ENCODE results near the gene CTLA4. TPM values are rescaled to one million over a fixed set of nuclear protein-coding genes. Genes with fewer than 3 reads are reported as not detected.

Gene CTLA4
- total and polyA plus RNA-seq, 2 experiments from 2014 or later = not detected

- no peak overlapping the region for H3K9ac ChIP-seq
- H3K27ac ChIP-seq = no peak overlapping the region
- H3K79me2 ChIP-seq (ENCODE audit: insufficient read depth) = no peaks in the 10 kb centered on the region
- DNase-seq = no peak
- H3K9me2 ChIP-seq (ENCODE audit: insufficient read depth) = no peaks in the 10 kb centered on the region
- WGBS, 2 experiments (ENCODE audit: low coverage in 1 of 2, low lambda C conversion rate in 2 of 2, missing lambda C conversion rate in 2 of 2) = 86% methylated on average over 6 of the region's 6 CpGs
- H2AFZ ChIP-seq = peak overlapping the region; percentile 93
- H3K4me3 ChIP-seq = no peak overlapping the region
- H3K4me2 ChIP-seq (ENCODE audit: unreplicated experiment) = no peak overlapping the region
- H3F3A ChIP-seq (ENCODE audit: insufficient read depth) = peaks cover 14% of the 10 kb centered on the region
- H3K27me3 ChIP-seq (replicated peaks; ENCODE audit: insufficient read depth) = no peaks in the 10 kb centered on the region
- peaks cover 16% of the 10 kb centered on the region for H3K4me1 ChIP-seq (ENCODE audit: insufficient read depth)
- no peaks in the 10 kb centered on the region for H3K36me3 ChIP-seq (ENCODE audit: low read depth)
- no peak for TF ChIP-seq EZH2phosphoT487 (IDR thresholded peaks at IDR 0.05; ENCODE audit: insufficient read depth, low read depth)
- no peak for TF ChIP-seq EZH2 (IDR thresholded peaks at IDR 0.05; ENCODE audit: insufficient read depth, poor library complexity, severe bottlenecking)
- no peaks in the 10 kb centered on the region for H4K20me1 ChIP-seq (ENCODE audit: insufficient read depth)
- in situ Hi-C loops (cut with MboI) = no loop called here
- no peaks in the 10 kb centered on the region for H3K9me3 ChIP-seq (ENCODE audit: low read depth)
These were observed 40.7 kb downstream of the CTLA4 start for GRCh38 chr2:203908066-203908796.

DNA sequence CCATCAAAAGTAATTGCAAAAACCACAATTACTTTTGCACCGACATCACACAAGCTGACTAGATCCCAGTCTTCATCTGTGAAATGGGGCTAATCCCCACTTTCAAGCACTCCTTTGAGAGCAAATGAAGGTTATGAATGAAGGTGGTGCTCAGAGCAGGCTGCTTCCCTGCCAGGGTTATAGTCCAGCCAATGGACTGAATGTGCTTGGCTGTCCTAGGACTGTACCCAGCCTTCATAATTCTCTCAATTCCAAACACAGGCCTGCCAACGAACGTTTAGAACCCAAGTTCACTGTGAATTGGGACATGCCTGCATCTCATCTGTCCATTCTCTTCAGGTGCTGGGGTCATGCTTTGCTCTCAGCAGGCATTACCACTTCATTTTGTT, 41.2 kb downstream of the CTLA4 start:
- Histone ChIP-seq H3F3A (ENCODE audit: insufficient read depth) (peaks cover 14% of the 10 kb centered on the region), H3K27me3 (replicated peaks; ENCODE audit: insufficient read depth) (no peaks in the 10 kb centered on the region), H4K20me1 (ENCODE audit: insufficient read depth) (no peaks in the 10 kb centered on the region), H3K9ac (peak overlapping the region; percentile 66; the same call in 1 of the 2 replicates), H3K4me2 (ENCODE audit: unreplicated experiment) (peak overlapping the region; percentile 88), H3K27ac (peak overlapping the region; percentile 41), H3K9me2 (ENCODE audit: insufficient read depth) (no peaks in the 10 kb centered on the region), H3K4me1 (ENCODE audit: insufficient read depth) (peaks cover 16% of the 10 kb centered on the region), H2AFZ (peak overlapping the region; percentile 93), H3K79me2 (ENCODE audit: insufficient read depth) (no peaks in the 10 kb centered on the region), H3K9me3 (ENCODE audit: low read depth) (no peaks in the 10 kb centered on the region), H3K36me3 (ENCODE audit: low read depth) (no peaks in the 10 kb centered on the region), H3K4me3 (peak overlapping the region; percentile 67)
- no peak for DNase-seq
- TF ChIP-seq EZH2phosphoT487 (IDR thresholded peaks at IDR 0.05; ENCODE audit: insufficient read depth, low read depth) = no peak
- TF ChIP-seq EZH2 (IDR thresholded peaks at IDR 0.05; ENCODE audit: insufficient read depth, poor library complexity, severe bottlenecking) = no peak
- in situ Hi-C loops (cut with MboI) = no loop called here
- 20 to 25% methylated on average over 3 of the region's 3 CpGs for WGBS, 2 experiments (ENCODE audit: low coverage in 1 of 2, low lambda C conversion rate in 2 of 2, missing lambda C conversion rate in 2 of 2)

DNA sequence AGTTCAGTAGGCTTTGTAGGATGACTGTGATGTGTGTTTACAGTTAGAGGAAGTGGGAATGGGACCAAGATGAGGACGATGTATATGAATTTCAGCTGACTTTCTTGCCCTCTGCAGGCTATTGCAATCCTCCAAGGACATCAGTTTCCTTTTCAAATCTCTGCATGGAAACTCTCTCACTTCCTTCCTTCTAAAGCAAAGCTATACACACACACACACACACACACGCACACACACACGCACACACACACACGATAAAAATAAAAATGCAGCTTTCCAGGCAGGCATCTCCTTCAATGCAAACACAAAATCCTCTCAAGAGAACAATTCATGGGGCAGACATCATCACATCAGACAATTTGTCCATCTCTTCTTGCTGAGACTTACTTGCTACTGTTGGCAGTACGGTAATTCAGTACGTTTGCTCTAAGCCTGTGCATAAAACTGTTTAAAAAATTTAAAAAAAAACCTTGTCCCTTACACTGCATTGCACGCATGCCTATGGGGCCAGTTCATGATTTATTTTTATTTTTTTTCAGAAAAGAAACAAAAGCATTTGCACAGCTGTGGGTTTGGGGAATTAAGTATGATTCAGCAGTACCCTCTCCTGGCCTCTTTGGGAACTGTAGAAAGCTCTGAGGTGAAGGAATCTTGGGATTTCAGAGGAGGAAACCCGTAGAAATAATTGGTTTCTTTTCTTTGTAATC, 41.8 kb downstream of the CTLA4 start:
- 1 to 2% methylated on average over 8 of the region's 8 CpGs for WGBS, 2 experiments (ENCODE audit: low coverage in 1 of 2, low lambda C conversion rate in 2 of 2, missing lambda C conversion rate in 2 of 2)
- no peaks in the 10 kb centered on the region for H3K27me3 ChIP-seq (replicated peaks; ENCODE audit: insufficient read depth)
- peak overlapping the region; percentile 93 for H2AFZ ChIP-seq
- H3K27ac ChIP-seq = peak overlapping the region; percentile 41
- H3K79me2 ChIP-seq (ENCODE audit: insufficient read depth) = no peaks in the 10 kb centered on the region
- peak overlapping the region; percentile 88 for H3K4me2 ChIP-seq (ENCODE audit: unreplicated experiment)
- peak overlapping the region; percentile 66 for H3K9ac ChIP-seq
- no peak for TF ChIP-seq EZH2 (IDR thresholded peaks at IDR 0.05; ENCODE audit: insufficient read depth, poor library complexity, severe bottlenecking)
- peaks cover 16% of the 10 kb centered on the region for H3K4me1 ChIP-seq (ENCODE audit: insufficient read depth)
- no peaks in the 10 kb centered on the region for H3K36me3 ChIP-seq (ENCODE audit: low read depth)
- no peaks in the 10 kb centered on the region for H3K9me3 ChIP-seq (ENCODE audit: low read depth)
- peak overlapping the region; percentile 67 for H3K4me3 ChIP-seq
- no peaks in the 10 kb centered on the region for H3K9me2 ChIP-seq (ENCODE audit: insufficient read depth)
- H4K20me1 ChIP-seq (ENCODE audit: insufficient read depth) = no peaks in the 10 kb centered on the region
- peak; percentile 87 for DNase-seq
- peaks cover 14% of the 10 kb centered on the region for H3F3A ChIP-seq (ENCODE audit: insufficient read depth)
- in situ Hi-C loops (cut with MboI) = no loop called here

DNA sequence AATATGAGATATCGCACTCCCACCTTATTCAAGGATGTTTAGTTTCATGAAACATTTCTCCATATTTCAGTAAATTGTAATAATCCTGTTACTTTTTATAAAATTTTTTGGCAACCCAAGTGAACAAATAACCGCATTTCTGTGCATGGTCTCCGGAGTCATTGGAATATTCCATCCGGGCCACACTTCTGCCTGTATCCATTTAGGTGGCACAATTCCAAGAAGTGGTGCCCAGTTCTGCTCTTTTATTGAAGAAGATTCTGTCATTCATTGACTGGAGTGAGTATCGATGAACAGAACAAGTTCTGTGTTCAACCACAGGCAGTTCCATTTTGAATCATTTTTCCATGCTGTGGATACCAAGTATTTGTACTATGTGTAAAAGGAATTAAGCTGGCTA, 42.4 kb downstream of the CTLA4 start:
- in situ Hi-C loops (cut with MboI) = no loop called here
- peaks cover 21% of the 10 kb centered on the region for H3K4me1 ChIP-seq (ENCODE audit: insufficient read depth)
- 4% methylated on average over 5 of the region's 5 CpGs for WGBS, 2 experiments (ENCODE audit: low coverage in 1 of 2, low lambda C conversion rate in 2 of 2, missing lambda C conversion rate in 2 of 2)
- no peaks in the 10 kb centered on the region for H3K9me3 ChIP-seq (ENCODE audit: low read depth)
- no peak for TF ChIP-seq EZH2phosphoT487 (IDR thresholded peaks at IDR 0.05; ENCODE audit: insufficient read depth, low read depth)
- TF ChIP-seq EZH2 (IDR thresholded peaks at IDR 0.05; ENCODE audit: insufficient read depth, poor library complexity, severe bottlenecking) = no peak
- peak overlapping the region; percentile 67 for H3K4me3 ChIP-seq
- H3K9ac ChIP-seq = peak overlapping the region; percentile 66
- peak overlapping the region; percentile 88 for H3K4me2 ChIP-seq (ENCODE audit: unreplicated experiment)
- H3F3A ChIP-seq (ENCODE audit: insufficient read depth) = peaks cover 14% of the 10 kb centered on the region
- H3K79me2 ChIP-seq (ENCODE audit: insufficient read depth) = no peaks in the 10 kb centered on the region
- peak overlapping the region; percentile 93 for H2AFZ ChIP-seq
- H3K27me3 ChIP-seq (replicated peaks; ENCODE audit: insufficient read depth) = no peaks in the 10 kb centered on the region
- H3K9me2 ChIP-seq (ENCODE audit: insufficient read depth) = no peaks in the 10 kb centered on the region
- H3K27ac ChIP-seq = peak overlapping the region; percentile 24; the same call in 1 of the 2 replicates
- H4K20me1 ChIP-seq (ENCODE audit: insufficient read depth) = no peaks in the 10 kb centered on the region
- peak; percentile 45 for DNase-seq
- no peaks in the 10 kb centered on the region for H3K36me3 ChIP-seq (ENCODE audit: low read depth)
